HCT116 (cell line): ENCODE results near the gene RNF11.

Experiments used
- CEBPB ChIP-seq: IDR thresholded peaks from 2 replicates; pipeline ENCODE4 v1.6.1; 2012; ENCODE audit warnings: low read depth
- EGR1 ChIP-seq: IDR thresholded peaks from 2 replicates; pipeline ENCODE4 v1.6.1; 2012; ENCODE audit warnings: low read depth
- ELF1 ChIP-seq: IDR thresholded peaks from 2 replicates; pipeline ENCODE4 v1.6.1; 2012; ENCODE audit warnings: low read depth, borderline replicate concordance
- EZH2 ChIP-seq: fragments of 200-600 bp; sonication (generic); IDR thresholded peaks from 2 replicates; pipeline ENCODE4 v1.6.1; 2017; ENCODE audit warnings: antibody characterized with exemption, mixed run types
- POLR2A ChIP-seq: IDR thresholded peaks from 2 replicates; pipeline ENCODE4 v1.7.0; 2011; ENCODE audit warnings: borderline replicate concordance; ENCODE audit not compliant: insufficient read depth, insufficient read length; ENCODE audit errors: extremely low read depth
- POLR2AphosphoS5 ChIP-seq: IDR thresholded peaks from 2 replicates; pipeline ENCODE4 v1.6.1; 2011; ENCODE audit warnings: mild to moderate bottlenecking, low read depth, low read length, moderate library complexity
- RAD21 ChIP-seq: IDR thresholded peaks from 2 replicates; pipeline ENCODE4 v1.6.1; 2012; ENCODE audit warnings: low read depth, mild to moderate bottlenecking
- SIN3A ChIP-seq: IDR thresholded peaks from 2 replicates; pipeline ENCODE4 v1.6.1; 2012; ENCODE audit warnings: low read depth
- SP1 ChIP-seq: IDR thresholded peaks from 2 replicates; pipeline ENCODE4 v1.6.1; 2012; ENCODE audit warnings: low read depth
- TF ChIP-seq, protein P1 (sequence below): IDR thresholded peaks from 2 replicates; pipeline ENCODE4 v1.6.1; 2012
- TF ChIP-seq, protein P2 (sequence below), 3 experiments: fragments of 200-600 bp in 1 of 3; sonication (generic) in 1 of 3; IDR thresholded peaks in 2 of 3; conservative IDR thresholded peaks in 1 of 3; 2 replicates each; pipeline ENCODE4 v1.5.1; 2012 to 2017; ENCODE audit warnings: low read depth in 2 of 3, low read length in 2 of 3, antibody characterized with exemption in 1 of 3, borderline replicate concordance in 1 of 3, control low read depth in 1 of 3, mild to moderate bottlenecking in 1 of 3, mixed read lengths in 1 of 3, mixed run types in 1 of 3, moderate library complexity in 1 of 3; ENCODE audit not compliant: insufficient read depth in 1 of 3
- TF ChIP-seq, protein P3 (sequence below): IDR thresholded peaks from 2 replicates; pipeline ENCODE4 v1.6.1; 2012
- TF ChIP-seq, protein P4 (sequence below): IDR thresholded peaks from 2 replicates; pipeline ENCODE4 v1.6.1; 2011; ENCODE audit warnings: mild to moderate bottlenecking, low read length, moderate library complexity; ENCODE audit not compliant: insufficient replicate concordance; ENCODE audit errors: extremely low read depth

DNA sequence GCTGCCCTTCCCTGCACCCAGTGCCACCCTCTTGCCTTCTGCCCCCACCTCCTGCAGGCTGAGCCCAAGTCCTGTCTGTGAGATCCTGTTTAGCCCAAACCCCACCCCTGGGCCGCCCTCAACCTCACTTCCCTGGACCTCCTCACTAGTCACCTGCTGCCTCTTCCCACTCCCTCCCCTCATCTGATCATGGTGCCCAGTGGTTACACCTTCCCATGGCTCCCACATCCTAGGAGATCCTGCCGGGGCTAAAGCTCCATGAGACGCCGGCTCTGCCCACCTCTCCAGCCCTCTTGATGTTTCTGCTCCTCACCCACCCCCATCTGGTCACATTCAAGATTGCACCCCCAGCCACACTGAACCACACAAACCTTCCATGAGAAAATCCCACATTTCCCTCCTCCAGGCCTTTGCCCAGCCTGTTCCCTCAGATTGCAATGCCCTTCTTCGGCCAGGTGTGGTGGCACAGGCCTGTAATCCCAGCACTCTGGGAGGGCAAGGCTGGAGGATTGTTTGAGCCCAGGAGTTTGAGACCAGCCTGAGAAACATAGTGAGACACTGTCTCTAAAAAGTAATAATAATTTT lies 77.3 kb downstream of the RNF11 start:
- TF ChIP-seq, protein P1, sequence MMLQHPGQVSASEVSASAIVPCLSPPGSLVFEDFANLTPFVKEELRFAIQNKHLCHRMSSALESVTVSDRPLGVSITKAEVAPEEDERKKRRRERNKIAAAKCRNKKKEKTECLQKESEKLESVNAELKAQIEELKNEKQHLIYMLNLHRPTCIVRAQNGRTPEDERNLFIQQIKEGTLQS, result no peak
- TF ChIP-seq, protein P2, sequence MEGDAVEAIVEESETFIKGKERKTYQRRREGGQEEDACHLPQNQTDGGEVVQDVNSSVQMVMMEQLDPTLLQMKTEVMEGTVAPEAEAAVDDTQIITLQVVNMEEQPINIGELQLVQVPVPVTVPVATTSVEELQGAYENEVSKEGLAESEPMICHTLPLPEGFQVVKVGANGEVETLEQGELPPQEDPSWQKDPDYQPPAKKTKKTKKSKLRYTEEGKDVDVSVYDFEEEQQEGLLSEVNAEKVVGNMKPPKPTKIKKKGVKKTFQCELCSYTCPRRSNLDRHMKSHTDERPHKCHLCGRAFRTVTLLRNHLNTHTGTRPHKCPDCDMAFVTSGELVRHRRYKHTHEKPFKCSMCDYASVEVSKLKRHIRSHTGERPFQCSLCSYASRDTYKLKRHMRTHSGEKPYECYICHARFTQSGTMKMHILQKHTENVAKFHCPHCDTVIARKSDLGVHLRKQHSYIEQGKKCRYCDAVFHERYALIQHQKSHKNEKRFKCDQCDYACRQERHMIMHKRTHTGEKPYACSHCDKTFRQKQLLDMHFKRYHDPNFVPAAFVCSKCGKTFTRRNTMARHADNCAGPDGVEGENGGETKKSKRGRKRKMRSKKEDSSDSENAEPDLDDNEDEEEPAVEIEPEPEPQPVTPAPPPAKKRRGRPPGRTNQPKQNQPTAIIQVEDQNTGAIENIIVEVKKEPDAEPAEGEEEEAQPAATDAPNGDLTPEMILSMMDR (IDR thresholded peaks at IDR 0.05 in 2 of 3, conservative IDR thresholded peaks at IDR 0.05 in 1 of 3; ENCODE audit: borderline replicate concordance in 1 of 3, insufficient read depth in 1 of 3, low read depth in 2 of 3, low read length in 2 of 3), result peak; percentile 10 to 49 (median 30); a peak in 3 of 6 replicates
- TF ChIP-seq POLR2AphosphoS5, result no peak
- peak; percentile 56 for TF ChIP-seq RAD21
- no peak for TF ChIP-seq SP1
- TF ChIP-seq, protein P3, sequence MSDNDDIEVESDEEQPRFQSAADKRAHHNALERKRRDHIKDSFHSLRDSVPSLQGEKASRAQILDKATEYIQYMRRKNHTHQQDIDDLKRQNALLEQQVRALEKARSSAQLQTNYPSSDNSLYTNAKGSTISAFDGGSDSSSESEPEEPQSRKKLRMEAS, result no peak
- no peak for TF ChIP-seq POLR2A
- TF ChIP-seq SIN3A, result no peak
- TF ChIP-seq, protein P4, sequence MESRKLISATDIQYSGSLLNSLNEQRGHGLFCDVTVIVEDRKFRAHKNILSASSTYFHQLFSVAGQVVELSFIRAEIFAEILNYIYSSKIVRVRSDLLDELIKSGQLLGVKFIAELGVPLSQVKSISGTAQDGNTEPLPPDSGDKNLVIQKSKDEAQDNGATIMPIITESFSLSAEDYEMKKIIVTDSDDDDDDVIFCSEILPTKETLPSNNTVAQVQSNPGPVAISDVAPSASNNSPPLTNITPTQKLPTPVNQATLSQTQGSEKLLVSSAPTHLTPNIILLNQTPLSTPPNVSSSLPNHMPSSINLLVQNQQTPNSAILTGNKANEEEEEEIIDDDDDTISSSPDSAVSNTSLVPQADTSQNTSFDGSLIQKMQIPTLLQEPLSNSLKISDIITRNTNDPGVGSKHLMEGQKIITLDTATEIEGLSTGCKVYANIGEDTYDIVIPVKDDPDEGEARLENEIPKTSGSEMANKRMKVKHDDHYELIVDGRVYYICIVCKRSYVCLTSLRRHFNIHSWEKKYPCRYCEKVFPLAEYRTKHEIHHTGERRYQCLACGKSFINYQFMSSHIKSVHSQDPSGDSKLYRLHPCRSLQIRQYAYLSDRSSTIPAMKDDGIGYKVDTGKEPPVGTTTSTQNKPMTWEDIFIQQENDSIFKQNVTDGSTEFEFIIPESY, result no peak
- no peak for TF ChIP-seq ELF1
- TF ChIP-seq EGR1, result no peak
- no peak for TF ChIP-seq CEBPB
- no peak for TF ChIP-seq EZH2
